GM12864 (cell line): ENCODE results near the gene RMDN2.
"Not testable (repeated sequence)": the region's sequence is repeated elsewhere in the genome, so short reads cannot be mapped to it uniquely, and the experiment has no call there.

Experiments used
- DNase-seq: peaks from one replicate; pipeline ENCODE4 v3.0.0-alpha.2; 2011; ENCODE audit warnings: low read depth
- H3K4me3 ChIP-seq: 2 replicates; pipeline ENCODE4 v1.5.1; 2011; ENCODE audit warnings: mild to moderate bottlenecking, low read depth, low read length, control low read depth
- CTCF ChIP-seq: IDR thresholded peaks from 2 replicates; pipeline ENCODE4 v1.5.1; 2011; ENCODE audit warnings: low read depth, mild to moderate bottlenecking, moderate library complexity, low read length, control low read depth, inconsistent platforms; ENCODE audit errors: missing control alignments

Gene RMDN2

GRCh38 chr2:37993143-37993542, 68.1 kb downstream of the RMDN2 start:
- H3K4me3 ChIP-seq, result no peak overlapping the region
- TF ChIP-seq CTCF, result no peak
- DNase-seq, result no peak

GRCh38 chr2:37997629-37998028, 72.5 kb downstream of the RMDN2 start:
- DNase-seq, result no peak
- no peak for TF ChIP-seq CTCF
- H3K4me3 ChIP-seq, result no peak overlapping the region

- H3K4me3 ChIP-seq, result no peak overlapping the region
- no peak for TF ChIP-seq CTCF
- no peak for DNase-seq
Measured at GRCh38 chr2:38000485-38001222, 75.6 kb downstream of the RMDN2 start.

- not testable (repeated sequence) for DNase-seq, H3K4me3 ChIP-seq
Measured at GRCh38 chr2:38010187-38010586, 85.1 kb downstream of the RMDN2 start.

GRCh38 chr2:38010995-38011394, 85.9 kb downstream of the RMDN2 start:
- H3K4me3 ChIP-seq, result no peak overlapping the region
- TF ChIP-seq CTCF, result no peak
- DNase-seq, result no peak

- no peak for TF ChIP-seq CTCF
Measured at GRCh38 chr2:38013158-38013752, 88.2 kb downstream of the RMDN2 start.

GRCh38 chr2:38016219-38016618, 91.1 kb downstream of the RMDN2 start:
- H3K4me3 ChIP-seq, result no peak overlapping the region
- DNase-seq, result no peak
- TF ChIP-seq CTCF, result no peak

More at GRCh38 chr2:38013158-38013752, 88.2 kb downstream of the RMDN2 start:
- H3K4me3 ChIP-seq, result no peak overlapping the region
- no peak for DNase-seq
